GM19351 (cell line): ENCODE data around the gene CAP2.
"Not testable (repeated sequence)": the region's sequence is repeated elsewhere in the genome, so short reads cannot be mapped to it uniquely, and the experiment has no call there.

Source experiments
- ATAC-seq: cut with Tn5 transposase; IDR thresholded peaks from one replicate; pipeline ENCODE4 v1.9.1; 2021; ENCODE audit warnings: mild to moderate bottlenecking, moderate library complexity; ENCODE audit not compliant: unreplicated experiment

The CAP2 gene

GRCh38 chr6:17574866-17575560, 181.6 kb downstream of the CAP2 start:
- ATAC-seq: no peak

DNA sequence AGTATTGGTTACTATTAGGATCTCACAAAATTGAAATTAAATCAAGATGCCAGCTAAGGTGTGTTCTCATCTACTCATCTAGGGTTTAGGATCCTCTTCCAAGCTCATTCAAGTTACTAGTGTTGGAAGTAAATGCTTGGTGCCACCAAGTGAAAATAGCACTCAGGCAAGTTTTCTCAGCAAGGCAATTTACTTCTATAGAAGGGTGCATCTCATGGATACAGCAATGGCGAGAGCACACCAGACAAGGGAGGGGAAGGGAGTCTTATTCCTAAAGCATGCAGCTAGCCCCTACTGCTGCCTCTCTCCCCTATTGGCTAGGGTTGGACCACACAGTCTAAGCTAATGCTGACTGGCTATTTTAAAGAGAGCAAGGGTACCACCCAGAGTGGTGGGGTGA, 183.7 kb downstream of the CAP2 start:
- no peak for ATAC-seq

GRCh38 chr6:17580518-17581048, 187.2 kb downstream of the CAP2 start:
- no peak for ATAC-seq

- ATAC-seq: not testable (repeated sequence)
Observed at GRCh38 chr6:17581282-17581681, 187.9 kb downstream of the CAP2 start.

GRCh38 chr6:17583811-17584210, 190.4 kb downstream of the CAP2 start:
- ATAC-seq: no peak

GRCh38 chr6:17584241-17584803, 190.9 kb downstream of the CAP2 start:
- peak; percentile 70 for ATAC-seq

DNA sequence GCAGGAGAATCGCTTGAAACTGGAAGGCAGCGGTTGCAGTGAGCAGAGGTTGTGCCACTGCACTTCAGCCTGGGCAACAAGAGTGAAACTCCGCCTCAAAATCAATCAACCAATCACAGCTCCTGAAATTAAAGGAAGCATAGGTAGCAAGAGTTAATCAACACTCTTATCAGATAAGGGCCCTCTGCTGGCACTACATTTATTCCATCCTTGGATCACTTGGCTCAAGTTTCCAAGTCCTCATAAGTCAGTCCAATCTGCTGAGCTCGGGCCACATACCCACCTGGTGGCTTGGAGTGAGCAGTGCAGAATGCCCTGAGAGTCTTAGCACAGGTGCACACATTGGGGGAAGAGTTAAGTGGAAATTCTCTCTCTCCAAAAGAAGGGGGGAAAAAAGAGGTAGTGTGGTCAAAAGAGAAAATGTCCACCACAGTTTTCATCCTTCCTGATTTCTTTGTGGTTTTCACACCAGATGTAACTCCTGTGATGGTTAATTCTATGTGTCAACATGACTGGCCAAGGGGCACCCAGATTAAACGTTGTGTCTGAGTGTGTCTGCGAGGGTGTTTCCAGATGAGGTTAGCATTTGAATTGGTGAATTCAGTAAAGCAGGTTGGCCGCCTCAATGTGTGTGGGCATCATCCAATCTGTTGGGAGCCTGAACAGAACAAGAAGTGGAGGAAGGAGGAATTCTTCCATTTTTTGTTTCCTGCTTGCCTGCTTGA, 192.5 kb downstream of the CAP2 start:
- no peak for ATAC-seq

GRCh38 chr6:17586623-17587022, 193.2 kb downstream of the CAP2 start:
- not testable (repeated sequence) for ATAC-seq

- ATAC-seq: no peak
Observed at GRCh38 chr6:17588011-17588410, 194.6 kb downstream of the CAP2 start.

GRCh38 chr6:17589406-17590096, 196.2 kb downstream of the CAP2 start:
- ATAC-seq: no peak

DNA sequence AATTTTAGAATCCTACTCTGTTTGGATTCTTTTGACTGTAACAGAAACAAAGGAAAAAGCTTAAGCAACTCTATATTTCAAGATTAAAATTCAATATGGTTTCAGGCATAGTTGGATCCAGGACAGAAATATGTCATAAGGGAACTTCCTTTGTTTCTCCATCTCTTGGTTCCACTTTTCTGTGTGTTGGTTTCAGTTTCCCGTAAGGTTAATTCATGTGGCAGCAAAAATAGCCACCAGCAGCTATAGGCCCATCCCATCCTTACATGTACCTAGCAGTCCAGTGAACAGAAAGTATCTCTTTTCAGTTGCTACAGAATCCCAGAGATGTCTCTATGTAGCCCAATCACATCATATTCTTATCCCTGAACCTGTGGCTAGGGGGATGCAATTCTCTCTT, 197.9 kb downstream of the CAP2 start:
- ATAC-seq: no peak

DNA sequence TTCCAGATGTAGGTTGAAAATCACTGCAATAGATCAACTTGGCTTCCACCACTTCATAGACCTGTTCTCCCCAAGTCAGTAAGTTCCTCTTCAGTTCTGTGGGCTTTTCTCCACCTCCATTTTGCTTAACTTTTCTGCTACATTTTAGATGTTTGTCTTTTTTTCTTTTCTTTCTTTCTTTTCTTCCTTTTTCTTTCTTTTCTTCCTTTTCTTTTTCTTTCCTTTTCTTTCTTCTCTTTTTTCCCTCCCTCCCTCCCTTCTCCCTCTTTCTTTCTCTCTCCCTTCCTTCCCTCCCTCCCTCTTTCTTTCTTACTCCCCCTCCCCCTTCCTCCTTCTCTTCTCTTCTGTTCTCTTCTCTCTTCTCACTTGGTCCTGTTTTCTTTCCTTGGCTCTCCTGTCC, 199.9 kb downstream of the CAP2 start:
- no peak for ATAC-seq

DNA sequence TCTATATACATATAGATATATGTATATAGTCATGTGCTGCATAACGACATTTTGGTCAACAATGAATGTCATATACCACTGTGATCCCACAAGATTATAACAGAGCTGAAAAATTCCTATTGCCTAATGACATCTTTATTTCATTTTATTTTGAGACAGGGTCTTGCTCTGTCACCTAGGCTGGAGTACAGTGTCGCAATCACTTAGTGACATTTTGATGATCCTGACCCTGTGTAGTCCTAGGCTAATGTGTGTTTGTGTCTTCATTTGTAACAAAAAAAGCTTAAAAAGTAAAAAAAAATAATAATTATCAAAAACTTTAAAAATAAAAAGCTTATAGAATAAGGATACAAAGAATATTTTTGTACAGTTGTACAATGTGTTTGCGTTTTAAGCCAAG, 202.7 kb downstream of the CAP2 start:
- ATAC-seq: no peak

DNA sequence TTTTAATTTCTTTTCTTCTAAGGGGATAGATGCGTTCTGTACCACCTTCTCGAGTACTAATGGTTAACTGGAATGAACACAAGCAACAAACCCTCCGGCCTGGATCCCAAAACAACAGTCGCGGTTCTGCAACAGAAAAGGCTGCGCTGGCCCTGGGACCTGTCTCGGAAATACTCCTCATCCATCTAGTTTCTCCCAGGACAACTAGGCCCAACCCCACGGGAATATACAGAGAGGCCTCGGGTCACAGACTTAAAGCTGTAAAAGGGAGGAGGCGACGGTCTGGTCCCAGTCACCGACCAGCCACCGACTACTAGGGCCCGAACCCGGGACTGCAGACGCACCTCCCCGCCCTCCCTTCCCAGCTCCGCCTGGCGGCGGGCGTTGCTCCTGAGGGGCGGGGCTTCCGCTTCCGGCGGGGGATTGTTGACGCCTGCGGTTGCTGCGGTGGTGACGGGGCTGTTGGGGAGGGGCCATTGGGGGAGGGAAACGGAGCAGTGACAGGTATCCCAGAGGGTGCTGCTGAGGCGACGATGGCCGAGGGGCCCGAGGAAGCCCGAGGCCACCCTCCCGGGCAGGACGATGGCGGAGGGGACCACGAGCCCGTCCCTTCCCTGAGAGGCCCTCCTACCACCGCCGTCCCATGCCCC, 206.6 kb downstream of the CAP2 start, which contains the start of gene FAM8A1:
TSS of gene FAM8A1 (plus strand) at position 426 of the 650 bp plus-strand sequence. CDS start at position 534, 108 bp downstream.
- peak; percentile 82 for ATAC-seq

DNA sequence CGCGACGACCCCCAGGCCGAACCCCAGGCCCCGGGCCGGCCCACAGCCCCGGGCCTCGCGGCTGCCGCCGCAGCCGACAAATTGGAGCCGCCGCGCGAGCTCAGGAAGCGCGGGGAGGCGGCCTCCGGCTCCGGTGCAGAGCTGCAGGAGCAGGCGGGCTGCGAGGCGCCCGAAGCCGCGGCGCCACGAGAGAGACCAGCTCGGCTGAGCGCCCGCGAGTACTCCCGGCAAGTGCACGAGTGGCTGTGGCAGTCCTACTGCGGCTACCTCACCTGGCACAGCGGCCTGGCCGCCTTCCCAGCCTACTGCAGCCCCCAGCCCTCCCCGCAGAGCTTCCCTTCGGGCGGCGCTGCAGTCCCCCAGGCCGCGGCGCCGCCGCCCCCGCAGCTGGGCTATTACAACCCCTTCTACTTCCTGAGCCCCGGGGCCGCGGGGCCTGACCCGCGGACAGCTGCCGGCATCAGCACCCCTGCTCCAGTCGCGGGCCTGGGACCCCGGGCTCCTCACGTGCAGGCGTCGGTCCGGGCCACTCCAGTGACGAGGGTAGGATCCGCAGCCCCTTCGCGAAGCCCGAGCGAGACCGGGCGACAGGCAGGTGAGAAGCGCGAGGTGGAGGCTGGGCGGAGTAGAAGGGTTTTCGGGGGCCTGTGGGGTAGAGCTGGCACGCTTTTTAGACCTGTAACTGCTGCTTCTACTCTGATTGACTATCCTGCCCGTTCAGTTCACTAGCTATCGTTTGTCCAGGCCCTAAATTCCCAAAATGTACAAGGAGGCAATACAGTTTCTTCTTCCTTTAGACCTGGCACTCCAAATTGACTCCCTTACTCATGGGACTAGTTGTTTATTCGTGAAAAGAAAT, 207.4 kb downstream of the CAP2 start:
- peak; percentile 54 for ATAC-seq

DNA sequence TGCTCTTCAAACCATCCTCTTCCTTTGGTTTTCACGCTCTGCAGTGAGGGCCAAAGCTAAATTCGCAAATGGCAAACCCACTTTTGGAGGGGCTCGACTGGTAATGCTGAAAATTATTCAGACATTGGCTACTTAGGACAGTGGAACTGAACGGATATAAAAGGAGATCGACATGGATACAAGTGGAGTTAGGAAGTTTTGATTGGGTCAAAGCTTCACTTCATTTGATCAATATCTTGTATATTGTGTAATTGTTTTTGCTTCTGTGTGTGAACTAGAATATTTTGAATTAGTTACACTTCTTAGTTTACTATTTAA, 207.9 kb downstream of the CAP2 start:
- no peak for ATAC-seq

DNA sequence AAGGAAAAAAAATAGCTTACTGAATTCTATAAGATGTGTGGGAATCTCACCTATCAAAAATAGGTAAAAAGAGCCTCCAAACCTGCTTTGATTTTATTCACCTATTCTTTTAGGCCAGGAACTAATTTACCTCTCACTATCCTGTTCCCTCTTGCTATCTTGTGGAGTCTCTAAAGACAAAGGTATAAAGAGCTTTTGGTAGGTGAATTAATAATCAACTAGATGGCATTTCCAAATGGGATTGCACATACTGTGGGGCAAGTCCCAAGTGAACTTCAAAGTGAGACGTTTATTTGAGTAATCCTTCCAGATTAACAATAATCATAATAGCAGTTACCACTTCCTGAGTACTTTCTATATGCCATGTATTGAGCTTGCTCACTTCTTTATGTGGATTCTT, 209.5 kb downstream of the CAP2 start:
- no peak for ATAC-seq

DNA sequence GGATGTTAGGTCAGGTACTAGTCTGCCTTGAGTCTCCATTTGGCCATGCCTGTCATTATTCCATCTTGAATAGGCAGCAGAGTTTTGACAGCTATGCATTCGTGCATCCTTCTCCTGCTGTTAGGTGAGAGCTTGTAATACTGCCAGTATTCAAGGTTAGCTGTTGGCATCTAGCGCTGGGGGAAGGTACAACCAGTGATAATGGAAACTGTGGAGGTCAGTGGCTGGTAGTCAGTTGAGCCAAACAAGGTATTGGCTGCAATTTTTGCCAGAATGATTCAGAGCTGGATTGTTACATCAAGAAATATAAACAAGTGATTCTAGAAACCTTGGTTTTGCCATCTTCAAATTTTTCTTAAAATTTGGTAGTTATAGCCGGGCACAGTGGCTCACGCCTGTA, 213.2 kb downstream of the CAP2 start:
- ATAC-seq: no peak
